ENCODE measurements around the gene KLHDC9.
"Not testable (repeated sequence)": the region's sequence is repeated elsewhere in the genome, so short reads cannot be mapped to it uniquely, and the experiment has no call there.

Gene KLHDC9

DNA sequence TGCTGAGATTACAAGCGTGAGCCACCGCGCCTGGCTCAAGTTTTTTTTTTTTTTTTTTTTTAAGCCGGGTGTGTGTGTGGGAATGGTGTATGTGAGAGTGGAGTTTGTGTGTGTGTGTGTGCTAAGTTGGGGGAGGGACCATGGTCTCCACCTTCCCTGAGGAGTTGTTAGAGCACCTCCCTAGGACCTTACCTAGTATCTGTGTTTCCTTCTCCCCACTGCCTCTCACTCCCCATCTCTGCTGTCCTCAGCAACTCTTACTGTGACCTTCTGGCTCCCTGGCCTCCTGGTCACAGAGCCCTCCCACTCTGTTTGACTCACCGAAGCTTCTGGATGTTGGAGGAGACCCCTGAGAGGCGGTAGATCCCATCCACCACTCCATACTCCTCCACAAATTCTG is 38.9 kb upstream of the KLHDC9 start:
- TF ChIP-seq, protein P1, sequence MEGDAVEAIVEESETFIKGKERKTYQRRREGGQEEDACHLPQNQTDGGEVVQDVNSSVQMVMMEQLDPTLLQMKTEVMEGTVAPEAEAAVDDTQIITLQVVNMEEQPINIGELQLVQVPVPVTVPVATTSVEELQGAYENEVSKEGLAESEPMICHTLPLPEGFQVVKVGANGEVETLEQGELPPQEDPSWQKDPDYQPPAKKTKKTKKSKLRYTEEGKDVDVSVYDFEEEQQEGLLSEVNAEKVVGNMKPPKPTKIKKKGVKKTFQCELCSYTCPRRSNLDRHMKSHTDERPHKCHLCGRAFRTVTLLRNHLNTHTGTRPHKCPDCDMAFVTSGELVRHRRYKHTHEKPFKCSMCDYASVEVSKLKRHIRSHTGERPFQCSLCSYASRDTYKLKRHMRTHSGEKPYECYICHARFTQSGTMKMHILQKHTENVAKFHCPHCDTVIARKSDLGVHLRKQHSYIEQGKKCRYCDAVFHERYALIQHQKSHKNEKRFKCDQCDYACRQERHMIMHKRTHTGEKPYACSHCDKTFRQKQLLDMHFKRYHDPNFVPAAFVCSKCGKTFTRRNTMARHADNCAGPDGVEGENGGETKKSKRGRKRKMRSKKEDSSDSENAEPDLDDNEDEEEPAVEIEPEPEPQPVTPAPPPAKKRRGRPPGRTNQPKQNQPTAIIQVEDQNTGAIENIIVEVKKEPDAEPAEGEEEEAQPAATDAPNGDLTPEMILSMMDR (IDR thresholded peaks at IDR 0.05; ENCODE audit: low read length, missing control alignments) = no peak
- no peak overlapping the region for H3K4me3 ChIP-seq (replicated peaks; ENCODE audit: low read depth, low read length)
- DNase-seq (ENCODE audit: low read depth) = no peak

DNA sequence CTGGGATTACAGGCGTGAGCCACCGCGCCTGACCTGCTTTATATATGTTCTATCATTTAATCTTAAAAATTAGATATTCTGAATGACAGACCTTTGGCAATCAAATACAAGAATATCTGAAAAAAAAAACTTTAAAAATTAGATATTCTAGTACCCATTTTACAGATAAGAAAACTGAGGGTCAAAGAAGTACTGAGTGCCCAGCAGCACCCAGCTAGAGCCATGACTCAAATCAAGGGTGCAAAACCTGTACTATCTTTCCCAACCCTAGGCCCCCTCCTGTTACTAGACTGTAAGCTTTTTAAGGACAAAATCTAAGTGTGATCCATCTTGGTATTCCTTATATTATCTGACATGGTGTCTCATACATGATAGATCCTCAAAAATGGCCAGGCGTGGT is 36.7 kb upstream of the KLHDC9 start:
- H3K4me3 ChIP-seq (replicated peaks; ENCODE audit: low read depth, low read length) = no peak overlapping the region
- DNase-seq (ENCODE audit: low read depth) = no peak
- TF ChIP-seq, protein P1 (IDR thresholded peaks at IDR 0.05; ENCODE audit: low read length, missing control alignments) = no peak

DNA sequence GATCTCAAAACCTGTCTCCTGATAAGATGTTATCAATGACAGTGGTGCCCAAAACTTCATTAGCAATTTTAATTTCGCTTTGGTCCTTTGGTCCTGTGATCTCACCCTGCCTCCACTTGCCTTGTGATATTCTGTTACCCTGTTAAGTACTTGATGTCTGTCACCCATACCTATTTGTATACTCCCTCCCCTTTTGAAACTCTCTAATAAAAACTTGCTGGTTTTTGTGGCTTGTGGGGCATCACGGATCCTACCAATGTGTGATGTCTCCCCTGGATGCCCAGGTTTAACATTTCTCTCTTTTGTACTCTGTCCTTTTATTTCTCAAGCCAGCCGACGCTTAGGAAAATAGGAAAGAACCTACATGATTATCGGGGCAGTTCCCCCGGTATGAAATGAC is 34.2 kb upstream of the KLHDC9 start:
- not testable (repeated sequence) for H3K4me3 ChIP-seq (replicated peaks; ENCODE audit: low read depth, low read length); DNase-seq (ENCODE audit: low read depth)

DNA sequence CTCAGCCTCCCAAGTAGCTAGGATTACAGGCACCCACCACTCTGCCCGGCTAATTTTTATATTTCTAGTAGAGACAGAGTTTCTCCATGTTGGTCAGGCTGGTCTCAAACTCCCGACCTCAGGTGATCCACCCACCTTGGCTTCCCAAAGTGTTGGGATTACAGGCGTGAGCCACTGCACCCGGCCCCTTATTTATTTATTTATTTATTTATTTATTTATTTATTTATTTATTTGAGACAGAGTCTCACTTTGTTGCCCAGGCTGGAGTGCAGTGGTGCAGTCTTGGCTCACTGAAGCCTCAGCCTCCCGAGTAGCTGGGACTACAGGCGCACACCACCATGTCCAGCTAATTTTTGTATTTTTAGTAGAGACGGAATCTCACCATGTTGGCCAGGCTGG is 32.5 kb upstream of the KLHDC9 start:
- H3K4me3 ChIP-seq (replicated peaks; ENCODE audit: low read depth, low read length); DNase-seq (ENCODE audit: low read depth): not testable (repeated sequence)

DNA sequence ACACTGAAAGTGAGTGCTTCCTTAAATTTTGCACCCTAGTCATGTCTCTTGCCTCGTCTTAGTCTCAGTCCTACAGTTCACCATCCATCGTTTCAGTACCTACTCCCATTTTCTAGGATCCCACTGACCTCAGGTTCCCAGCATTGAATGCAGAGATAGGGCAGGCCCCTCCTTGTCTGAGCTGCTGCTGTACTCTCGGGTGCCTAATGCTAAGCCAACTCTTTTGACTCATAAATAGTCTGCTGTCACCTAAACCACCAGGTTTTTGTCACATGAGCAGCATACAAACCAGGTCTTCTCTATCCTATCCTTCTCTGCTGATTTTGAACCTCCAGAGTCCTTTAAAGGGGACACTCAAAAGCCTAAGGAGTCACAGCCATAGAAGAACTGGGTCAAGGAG is 31.5 kb upstream of the KLHDC9 start:
- TF ChIP-seq, protein P1 (IDR thresholded peaks at IDR 0.05; ENCODE audit: low read length, missing control alignments) = no peak
- H3K4me3 ChIP-seq (replicated peaks; ENCODE audit: low read depth, low read length) = no peak overlapping the region
- no peak for DNase-seq (ENCODE audit: low read depth)

DNA sequence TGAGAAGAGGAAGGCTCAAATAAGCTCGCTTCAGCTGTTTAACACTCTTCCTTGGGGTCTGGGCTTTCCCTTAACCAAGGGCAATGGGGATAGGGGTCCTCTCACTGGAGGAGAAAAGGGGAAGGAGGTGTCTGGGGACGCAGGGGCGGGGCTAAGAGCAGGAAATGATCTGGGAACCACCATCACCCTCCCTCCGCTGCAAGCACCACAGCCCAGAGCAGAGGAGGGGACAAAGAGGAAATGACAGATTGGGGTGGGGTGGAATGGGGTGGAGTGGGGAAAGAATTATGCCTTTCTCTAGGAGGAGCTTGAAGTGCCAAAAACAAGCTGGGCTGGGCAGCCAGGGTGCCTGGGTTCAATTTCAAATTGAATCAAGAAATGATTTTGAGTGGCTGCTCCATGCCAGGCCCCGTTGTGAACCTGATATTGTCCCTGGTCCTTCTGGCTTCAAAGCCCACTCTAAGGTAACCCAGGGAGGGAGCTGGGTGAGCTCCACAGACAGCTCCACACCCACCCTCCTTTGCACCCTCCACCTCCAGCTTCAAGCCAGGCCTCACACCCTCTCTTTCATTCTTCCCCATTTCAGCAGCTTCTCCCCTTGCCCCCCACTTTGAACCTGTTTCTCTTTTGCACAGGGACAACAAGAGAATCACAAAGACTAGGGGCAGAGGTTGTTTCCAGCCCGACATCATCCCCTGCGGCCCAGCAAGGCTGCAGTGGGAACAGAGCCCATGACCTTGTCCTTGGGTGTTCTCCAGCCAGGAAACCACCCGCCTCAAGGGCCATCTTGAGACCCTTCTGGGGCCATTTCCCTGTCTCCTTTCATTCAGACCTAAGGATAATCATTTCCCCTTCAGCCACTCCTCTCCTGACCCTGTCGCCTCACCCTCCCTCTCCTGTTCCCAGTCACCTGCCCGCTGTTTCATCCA is 29.6 kb upstream of the KLHDC9 start:
- TF ChIP-seq, protein P1 (IDR thresholded peaks at IDR 0.05; ENCODE audit: low read length, missing control alignments) = no peak
- no peak overlapping the region for H3K4me3 ChIP-seq (replicated peaks; ENCODE audit: low read depth, low read length)
- DNase-seq (ENCODE audit: low read depth) = no peak

DNA sequence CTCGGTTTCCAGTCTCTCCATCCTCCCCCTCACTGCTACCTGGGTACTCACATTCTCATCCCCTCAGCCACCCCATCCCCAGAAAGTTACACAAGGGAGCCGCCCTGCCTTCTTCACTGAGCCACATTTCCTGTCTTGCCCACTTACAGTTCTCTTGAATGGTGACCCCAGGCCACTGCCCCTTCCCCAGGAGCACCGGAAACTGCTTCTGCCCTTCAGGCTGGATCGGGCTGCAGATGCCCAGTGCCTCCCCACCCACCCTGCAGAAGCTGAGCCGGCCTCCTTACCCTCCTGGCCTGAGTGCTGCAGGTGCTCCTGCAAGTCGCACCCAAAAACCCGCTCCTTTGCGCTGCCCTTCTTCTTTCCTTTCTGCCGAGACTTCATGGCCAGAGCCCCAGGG is 28.9 kb upstream of the KLHDC9 start:
- no peak for DNase-seq (ENCODE audit: low read depth)
- TF ChIP-seq, protein P1 (IDR thresholded peaks at IDR 0.05; ENCODE audit: low read length, missing control alignments) = no peak
- H3K4me3 ChIP-seq (replicated peaks; ENCODE audit: low read depth, low read length) = no peak overlapping the region

DNA sequence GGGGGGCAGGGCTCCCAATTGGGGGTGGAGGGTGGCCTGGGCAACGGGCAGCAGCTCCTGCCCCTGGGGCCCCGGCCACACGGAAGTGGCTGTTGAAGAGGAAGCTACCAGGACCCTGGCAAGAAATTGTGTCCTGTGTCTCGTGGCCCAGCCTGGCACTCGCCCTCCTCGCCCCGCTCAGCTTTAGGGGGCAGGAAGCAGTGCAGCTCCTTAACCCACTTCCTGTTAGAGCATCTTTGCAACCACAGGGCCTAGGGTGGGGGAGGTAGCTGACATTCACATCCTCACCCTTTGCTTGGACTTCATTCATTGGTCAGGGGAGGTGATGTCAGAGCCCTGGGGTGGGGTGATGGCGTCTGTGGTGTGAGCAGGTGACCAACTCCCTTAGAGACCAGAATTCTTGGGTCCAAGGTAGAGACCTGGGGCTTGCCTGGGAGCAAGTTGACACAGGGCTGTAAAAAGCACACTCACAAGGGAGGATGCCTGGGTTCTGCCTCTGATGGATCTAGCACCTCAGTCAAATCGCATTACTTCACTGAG is 28.4 kb upstream of the KLHDC9 start, which contains the start of gene ARHGAP30:
TSS of gene ARHGAP30 (minus strand) at position 161 of the 540 bp plus-strand sequence. CDS start 267 bp downstream, outside the sequence.
- no peak for DNase-seq (ENCODE audit: low read depth)
- H3K4me3 ChIP-seq (replicated peaks; ENCODE audit: low read depth, low read length) = no peak within 1 kb of the TSS
- TF ChIP-seq, protein P1 (IDR thresholded peaks at IDR 0.05; ENCODE audit: low read length, missing control alignments) = no peak
